ENCODE measurements around the gene ATG14.
"Not testable (repeated sequence)": the region's sequence is repeated elsewhere in the genome, so short reads cannot be mapped to it uniquely, and the experiment has no call there.

ATG14 gene

GRCh38 chr14:55383541-55384140 lies 28.0 kb downstream of the ATG14 start:
- no peak for DNase-seq

DNA sequence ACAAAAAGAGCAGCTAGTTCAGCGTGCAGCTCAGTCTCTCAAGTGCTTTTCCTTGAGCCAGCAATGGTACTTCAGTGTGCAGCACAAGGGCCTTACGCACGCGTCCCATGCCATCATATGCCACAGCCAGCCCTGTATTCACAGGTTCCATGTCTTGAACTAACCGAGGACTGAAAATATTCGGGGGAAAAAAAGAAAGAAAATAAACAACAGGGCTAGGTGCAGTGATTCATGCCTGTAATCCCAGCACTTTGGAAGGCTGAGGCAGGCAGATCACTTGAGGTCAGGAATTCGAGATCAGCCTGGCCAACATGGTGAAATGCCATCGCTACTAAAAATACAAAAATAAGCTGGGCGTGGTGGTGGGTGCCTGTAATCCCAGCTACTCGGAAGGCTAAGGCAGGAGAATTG lies 28.6 kb downstream of the ATG14 start:
- DNase-seq = not testable (repeated sequence)

- DNase-seq = no peak
Observed at GRCh38 chr14:55382483-55382882, 29.1 kb downstream of the ATG14 start.

DNA sequence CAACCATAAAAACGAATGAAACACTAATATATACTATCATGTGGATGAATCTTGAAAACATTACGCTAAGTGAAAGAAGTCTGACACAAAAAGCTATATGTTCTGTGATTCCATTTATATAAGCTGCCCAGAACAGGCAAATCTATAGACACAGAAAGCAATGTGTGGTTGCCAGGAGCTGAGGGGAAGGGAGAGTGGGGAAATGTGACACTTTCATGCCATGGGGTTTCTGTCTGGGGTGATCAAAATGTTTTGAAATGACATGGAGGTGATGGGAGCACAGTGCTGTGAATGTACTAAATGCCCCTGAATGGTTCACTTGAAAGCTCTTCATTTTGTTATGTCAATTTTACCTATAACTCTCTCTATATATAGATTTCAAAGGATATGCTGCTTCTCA lies 30.1 kb downstream of the ATG14 start:
- no peak for DNase-seq

DNA sequence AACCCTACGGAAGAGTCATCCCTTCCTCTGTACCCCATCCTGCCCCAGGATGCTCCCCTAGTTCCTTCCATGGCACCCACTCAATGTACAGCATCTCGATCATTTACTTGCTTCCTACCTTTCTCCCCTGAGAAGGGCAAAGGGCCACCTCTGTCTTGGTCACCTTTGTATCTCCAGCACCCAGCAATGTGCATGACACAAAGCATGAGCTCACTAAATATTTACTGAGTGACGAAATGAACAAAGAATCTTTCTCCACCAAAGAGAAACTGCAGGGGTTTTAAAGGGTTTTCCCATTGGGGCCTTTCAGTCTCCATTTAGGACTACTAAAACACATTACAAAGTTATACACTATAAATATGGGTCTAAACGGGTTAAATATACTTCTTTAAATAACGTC lies 30.6 kb downstream of the ATG14 start:
- DNase-seq = no peak

DNA sequence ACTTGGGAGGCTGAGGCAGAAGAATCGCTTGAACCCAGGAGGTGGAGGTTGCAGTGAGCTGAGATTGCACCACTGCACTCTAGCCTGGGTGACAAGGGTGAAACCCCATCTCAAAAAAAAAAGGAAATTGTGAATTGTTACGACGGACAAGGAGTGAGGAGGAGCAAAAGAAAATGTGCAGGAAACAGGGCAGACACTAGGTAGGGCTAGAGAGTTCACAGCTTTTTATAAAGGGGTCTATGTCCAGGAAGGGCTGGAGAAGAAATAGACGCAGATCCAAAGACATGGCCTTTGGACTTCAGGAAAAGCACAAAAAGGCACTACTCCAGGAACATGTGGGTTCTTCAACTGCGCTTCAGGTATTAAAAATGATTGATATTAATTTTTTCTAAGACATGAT lies 34.4 kb downstream of the ATG14 start:
- no peak for DNase-seq

DNA sequence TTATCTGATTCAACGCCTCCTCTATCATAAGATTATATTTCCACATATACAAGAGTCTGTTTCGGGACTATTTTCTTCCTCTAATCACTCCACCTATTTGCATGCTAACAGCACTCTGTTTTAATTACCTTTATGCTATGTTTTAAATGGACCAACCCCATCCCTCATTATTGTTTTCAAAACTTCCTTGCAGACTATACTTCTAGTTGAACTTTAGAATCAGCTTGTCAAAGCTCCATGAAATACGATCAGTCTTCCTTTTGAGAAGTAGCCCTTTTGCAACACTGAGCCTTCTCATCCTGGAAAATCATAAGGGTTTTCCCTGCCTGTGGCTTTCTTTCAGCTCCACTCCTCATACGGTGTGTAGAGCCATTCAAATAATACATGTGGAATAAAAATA lies 36.9 kb downstream of the ATG14 start:
- no peak for DNase-seq

DNA sequence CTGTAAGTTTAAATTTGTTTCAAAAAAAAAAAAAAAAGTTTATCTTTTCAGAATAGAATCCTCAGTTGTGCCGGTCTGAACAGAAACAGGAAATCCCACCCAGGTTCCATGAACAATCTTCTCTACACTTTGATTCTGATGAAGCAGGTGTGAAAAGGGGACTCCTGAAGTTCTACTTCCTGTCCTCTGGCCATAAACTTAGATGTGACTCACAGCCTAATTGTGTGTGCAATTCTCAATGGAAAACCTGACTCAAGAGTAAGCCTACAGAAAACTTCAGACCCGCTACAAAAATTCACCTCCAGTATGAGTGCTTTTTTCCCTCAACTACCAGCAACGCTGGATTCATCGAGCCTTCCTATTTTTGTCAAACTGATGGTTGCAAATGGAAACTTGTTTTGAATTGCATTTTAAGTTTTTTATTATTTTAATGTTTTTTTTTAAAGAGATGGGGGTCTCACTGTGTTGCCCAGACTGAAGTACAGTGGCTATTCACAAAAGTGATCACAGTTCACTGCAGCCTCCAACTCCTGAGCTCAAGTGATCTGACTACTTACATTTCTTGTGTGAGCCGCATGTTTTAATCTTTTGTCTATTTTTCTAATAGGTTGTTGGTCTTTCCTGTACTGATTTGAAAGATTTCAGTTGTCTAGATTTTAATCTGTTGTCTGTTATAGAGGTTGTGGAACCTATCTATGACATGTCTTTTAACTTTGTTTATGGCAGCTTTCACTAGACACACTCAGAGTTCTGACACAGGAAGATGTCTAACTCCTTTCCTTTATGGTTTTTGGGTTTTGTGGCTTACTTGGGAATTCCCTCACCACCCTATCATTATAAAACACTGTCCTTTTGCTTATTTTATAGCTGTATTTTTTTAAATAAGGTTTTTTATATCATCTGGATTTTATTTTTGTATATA lies 37.6 kb downstream of the ATG14 start:
- DNase-seq = no peak

- DNase-seq = no peak
Observed at GRCh38 chr14:55372825-55373224, 38.8 kb downstream of the ATG14 start.

DNA sequence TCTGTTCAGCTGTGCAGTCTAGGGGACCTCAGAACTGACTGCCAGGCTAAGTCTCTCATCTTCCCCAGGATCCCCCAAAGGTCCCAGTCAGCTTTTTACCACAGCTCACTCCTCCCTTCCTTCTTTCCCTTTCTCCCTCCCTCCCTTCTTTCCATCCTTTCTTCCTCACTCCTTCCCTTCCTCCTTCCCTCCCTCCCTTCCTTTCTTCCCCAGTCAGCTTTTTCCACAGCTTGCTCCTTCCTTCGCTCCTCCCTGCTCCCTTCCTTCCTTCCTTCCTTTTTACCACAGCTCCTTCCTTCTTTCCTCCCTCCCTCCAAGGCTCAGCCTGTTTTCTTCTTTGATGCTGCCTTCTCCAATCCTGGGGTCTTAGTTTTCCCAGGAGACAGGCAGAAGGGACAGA lies 39.2 kb downstream of the ATG14 start:
- no peak for DNase-seq

- DNase-seq = no peak
Observed at GRCh38 chr14:55370883-55371455, 40.7 kb downstream of the ATG14 start.

DNA sequence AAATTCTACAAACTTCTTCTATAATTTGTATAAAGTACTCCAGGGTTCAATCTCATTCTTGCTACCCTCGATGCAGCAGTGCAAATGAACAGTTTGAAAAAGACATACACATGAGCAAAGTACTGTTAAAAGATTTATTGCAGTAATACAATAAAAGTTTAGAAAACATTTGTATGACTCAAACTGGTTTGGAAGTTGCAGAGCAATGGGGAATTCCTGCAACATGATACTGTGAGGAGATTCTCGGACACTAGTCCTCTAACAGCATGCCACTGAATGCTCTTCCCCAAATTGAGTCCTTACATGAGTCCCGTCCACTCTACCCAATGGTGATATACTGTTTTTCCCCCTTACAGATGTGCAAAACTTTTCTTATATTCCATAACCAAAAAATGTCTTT lies 45.4 kb downstream of the ATG14 start:
- no peak for DNase-seq

- DNase-seq = no peak
Observed at GRCh38 chr14:55361190-55361589, 50.4 kb downstream of the ATG14 start.

DNA sequence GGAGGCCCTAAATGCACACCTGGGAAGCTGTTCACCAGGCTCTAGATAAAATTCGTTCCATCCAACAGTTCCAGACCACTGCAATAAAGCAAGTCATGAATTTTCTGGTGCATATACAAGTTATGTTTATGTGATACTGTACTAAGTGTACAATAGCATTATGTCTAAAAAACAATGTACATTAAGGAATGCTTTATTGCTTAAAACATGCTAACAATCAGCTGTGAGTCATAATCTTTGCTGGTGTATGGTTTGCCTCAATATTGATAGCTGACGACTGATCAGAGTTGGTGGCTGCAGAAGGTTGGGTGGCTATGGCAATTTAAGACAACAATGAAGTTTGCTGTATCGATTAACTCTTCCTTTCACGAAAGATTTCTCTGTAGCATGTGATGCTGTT lies 52.3 kb downstream of the ATG14 start:
- no peak for DNase-seq

DNA sequence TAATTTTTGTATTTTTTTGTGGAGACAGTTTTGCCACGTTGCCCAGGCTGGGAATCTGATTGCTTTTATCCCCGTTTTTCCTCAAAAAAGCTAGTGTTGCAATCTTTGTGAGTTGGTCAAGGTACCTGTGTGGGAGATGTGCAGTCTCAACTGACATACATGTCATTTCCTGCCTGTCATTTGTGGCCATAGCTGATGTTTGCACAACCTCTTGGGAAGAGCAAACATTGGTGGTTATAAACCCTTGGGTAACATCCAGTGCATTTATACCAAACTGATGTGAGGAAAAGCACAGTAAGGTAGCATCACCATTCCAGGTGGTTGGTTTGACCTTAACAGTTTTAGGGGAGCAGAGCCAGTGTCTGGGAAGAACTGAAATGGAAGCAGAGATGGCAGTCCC lies 54.7 kb downstream of the ATG14 start:
- DNase-seq = no peak

DNA sequence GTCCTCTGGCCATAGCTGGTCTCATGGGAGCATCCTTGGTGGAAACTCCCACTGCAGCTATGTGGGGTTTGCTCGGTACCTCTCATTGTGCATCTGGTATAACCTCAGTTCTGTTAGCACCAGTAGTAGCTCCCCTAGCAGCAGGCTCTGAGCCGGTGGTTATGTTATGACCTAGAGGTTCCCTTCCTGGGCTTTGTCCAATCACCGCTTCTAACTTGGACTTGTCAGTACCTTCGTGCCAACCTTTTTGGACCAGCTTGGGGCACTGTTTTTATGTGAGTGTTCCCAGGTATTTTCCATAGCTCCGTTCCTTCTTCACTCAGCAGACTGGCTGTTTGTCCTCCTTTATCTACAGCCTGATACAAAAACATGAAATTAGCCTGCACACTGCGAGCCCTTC lies 55.7 kb downstream of the ATG14 start:
- no peak for DNase-seq

DNA sequence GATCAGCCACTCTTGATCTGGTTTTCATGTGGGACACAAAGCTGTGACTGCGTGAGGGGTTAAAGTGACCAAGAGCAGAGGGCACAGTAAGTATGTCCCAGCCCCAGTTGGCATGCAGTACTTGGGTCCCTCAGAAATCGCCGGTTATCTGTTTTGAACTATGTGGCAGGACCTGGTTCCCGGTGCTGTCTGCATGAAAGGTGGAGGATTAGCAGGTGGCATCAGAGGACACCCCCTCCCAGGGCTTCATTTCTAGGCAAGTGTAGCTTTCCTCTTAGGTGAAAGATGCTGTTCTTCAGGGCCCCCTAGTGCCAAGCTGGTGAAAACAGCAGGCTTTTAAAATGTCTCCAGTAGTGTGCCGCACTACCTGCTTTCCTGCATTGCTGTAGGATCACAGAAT lies 57.1 kb downstream of the ATG14 start:
- DNase-seq = peak; percentile 47

- no peak for DNase-seq
Observed at GRCh38 chr14:55353686-55354467, 57.8 kb downstream of the ATG14 start.

DNA sequence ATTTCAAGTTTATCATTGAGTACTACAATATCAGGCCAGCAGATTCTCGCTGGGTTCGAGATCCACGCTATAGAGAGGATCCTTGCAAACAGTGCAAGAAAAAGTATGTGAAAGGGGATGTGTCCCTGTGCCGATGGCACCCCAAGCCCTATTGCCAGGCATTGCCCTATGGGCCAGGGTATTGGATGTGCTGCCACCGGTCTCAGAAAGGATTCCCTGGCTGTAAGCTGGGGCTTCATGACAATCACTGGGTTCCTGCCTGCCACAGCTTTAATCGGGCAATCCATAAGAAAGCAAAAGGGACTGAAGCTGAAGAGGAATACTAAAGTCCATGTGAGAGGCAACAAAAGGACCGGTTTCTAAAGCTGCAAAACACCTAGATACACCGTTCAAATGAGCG lies 59.4 kb downstream of the ATG14 start:
- DNase-seq = no peak

- no peak for DNase-seq
Observed at GRCh38 chr14:55351111-55351510, 60.5 kb downstream of the ATG14 start.

DNA sequence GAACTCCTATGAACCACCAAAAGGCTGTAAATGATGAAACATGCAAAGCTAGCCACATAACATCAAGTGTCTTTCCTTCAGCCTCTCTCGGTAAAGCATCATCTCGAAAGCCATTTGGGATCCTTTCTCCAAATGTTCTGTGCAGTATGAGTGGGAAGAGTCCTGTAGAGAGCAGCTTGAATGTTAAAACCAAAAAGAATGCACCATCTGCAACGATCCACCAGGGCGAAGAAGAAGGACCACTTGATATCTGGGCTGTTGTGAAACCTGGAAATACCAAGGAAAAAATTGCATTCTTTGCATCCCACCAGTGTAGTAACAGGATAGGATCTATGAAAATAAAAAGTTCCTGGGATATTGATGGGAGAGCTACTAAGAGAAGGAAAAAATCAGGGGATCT lies 61.2 kb downstream of the ATG14 start:
- no peak for DNase-seq

- DNase-seq = no peak
Observed at GRCh38 chr14:55349565-55349964, 62.1 kb downstream of the ATG14 start.

DNA sequence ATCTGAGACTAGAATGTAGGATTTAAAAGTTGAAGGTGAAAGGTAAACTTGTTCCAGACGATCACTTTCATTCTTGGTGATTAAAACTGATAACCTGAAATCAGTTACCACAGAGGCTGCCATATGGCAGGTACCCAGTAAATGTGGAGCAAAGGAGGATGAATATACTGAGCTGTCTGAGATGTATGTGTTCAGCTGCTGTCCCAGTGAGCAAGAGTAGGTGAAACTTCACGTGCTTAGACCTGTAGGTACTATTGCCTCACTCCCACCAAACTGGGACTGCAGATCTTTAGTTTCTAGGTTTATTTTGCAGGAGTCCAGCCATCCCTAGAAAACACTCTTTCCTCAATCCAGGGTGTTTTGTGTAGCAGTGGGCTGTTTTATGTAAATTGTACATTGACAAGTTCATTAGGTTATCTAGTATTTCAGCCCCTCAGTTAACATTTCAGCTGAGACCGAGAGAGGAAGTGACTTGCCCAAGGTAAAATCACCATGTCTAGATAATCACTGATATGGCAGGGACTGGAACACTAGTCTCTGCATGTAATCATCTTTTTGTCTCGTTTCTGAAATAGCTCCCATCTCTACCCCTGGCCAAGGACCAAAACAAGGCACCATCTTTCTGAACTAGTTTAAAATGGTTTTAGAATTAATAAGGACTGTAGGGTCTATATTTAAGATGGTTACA lies 62.7 kb downstream of the ATG14 start:
- no peak for DNase-seq
